WTC11 (cell line): ENCODE results near the gene MACF1.

Experiments used
- CTCF ChIP-seq: fragments of 200-600 bp; IDR thresholded peaks from 2 replicates; pipeline ENCODE4 v1.8.0; 2022; ENCODE audit warnings: antibody characterized with exemption
- FOXP1 ChIP-seq: sonication (generic); formaldehyde crosslinking; IDR thresholded peaks from 2 replicates; pipeline ENCODE4 v1.8.0; 2022; ENCODE audit warnings: missing genetic modification reagents, mild to moderate bottlenecking, moderate library complexity, borderline replicate concordance
- FOXP4 ChIP-seq: sonication (generic); formaldehyde crosslinking; IDR thresholded peaks from 2 replicates; pipeline ENCODE4 v1.8.0; 2022; ENCODE audit warnings: mild to moderate bottlenecking, missing genetic modification reagents
- PRDM15 ChIP-seq: sonication (generic); formaldehyde crosslinking; IDR thresholded peaks from 2 replicates; pipeline ENCODE4 v1.8.0; 2022; ENCODE audit warnings: missing genetic modification reagents
- SP1 ChIP-seq: sonication (generic); formaldehyde crosslinking; conservative IDR thresholded peaks from 2 replicates; pipeline ENCODE4 v1.8.1; 2022; ENCODE audit warnings: missing genetic modification reagents

GRCh38 chr1:39214021-39214713 lies 9.7 kb downstream of the MACF1 start:
- TF ChIP-seq CTCF (no peak), SP1 (CRISPR knock-in tag) (no peak), FOXP1 (CRISPR knock-in tag) (no peak), PRDM15 (CRISPR knock-in tag) (no peak), FOXP4 (CRISPR knock-in tag) (no peak)
